ENCODE data around the gene AP1M2.
"Not testable (repeated sequence)": the region's sequence is repeated elsewhere in the genome, so short reads cannot be mapped to it uniquely, and the experiment has no call there.

The AP1M2 gene

DNA sequence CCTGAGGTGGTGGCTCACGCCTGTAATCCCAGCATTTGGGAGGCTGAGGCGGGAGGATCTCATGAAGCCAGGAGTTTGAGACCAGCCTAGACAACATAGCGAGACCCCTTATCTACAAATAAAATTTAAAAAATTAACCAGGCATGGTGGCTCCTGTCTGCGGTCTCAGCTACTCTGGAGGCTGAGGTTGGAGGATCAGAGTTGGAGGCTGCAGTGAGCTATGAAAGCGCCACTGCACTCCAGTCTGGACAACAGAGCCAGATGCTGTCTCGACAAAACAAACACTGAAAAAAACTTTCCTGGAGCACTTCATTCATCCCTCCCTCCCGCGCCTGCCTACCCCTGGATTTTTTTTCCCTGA is 44.1 kb downstream of the AP1M2 start:
- DNase-seq, result no peak

GRCh38 chr19:10539016-10539415 is 48.1 kb downstream of the AP1M2 start:
- DNase-seq, result not testable (repeated sequence)

DNA sequence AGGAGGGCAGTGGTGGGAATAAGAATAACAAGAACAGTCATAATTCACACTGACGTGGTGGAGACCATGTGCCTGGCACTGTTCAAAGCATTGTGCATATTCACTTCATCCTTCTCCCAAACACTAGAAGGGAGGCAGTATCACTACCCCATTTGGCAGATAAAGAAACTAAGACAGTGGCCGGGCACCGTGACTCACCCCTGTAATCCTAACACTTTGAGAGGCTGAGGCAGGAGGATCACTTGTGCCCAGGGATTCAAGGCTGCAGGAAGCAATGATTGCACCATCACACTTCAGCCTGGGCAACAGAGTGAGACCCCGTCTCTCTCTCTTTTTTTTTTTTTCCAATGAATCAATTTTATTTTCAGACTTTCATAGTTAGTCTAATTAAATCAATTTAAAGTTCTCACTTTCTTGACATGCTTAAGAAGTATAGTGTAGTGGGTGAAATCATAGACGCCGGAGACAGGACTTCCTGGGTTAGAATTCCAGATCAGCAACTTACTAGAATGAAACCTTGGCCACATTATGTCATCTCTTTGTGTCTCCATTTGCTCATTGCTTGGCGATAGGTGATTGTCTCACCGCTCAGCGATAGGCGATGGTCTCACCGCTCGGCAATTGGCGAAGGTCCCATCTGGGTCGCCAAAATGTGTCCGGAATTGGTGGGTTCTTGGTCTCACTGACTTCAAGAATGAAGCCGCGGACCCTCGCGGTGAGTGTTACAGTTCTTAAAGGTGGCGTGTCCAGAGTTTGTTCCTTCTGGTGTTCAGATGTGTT is 48.7 kb downstream of the AP1M2 start:
- DNase-seq, result no peak

DNA sequence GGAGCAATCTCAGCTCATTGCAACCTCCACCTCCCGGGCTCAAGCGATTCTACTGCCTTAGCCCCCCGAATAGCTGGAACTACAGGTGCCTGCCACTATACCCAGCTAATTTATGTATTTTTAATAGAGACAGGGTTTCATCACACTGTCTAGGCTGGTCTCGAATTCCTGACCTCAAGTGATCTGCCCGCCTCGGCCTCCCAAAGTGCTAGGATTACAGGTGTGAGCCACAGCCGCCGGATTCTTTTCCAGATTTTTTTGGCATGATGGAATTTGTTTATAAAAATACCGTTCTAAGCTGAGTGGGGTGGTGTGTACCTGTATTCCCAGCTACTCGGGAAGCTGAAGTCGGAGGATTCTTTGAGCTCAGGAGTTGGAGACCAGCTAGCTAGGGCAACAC is 49.4 kb downstream of the AP1M2 start:
- DNase-seq, result no peak

GRCh38 chr19:10535613-10536012 is 51.5 kb downstream of the AP1M2 start:
- no peak for DNase-seq

DNA sequence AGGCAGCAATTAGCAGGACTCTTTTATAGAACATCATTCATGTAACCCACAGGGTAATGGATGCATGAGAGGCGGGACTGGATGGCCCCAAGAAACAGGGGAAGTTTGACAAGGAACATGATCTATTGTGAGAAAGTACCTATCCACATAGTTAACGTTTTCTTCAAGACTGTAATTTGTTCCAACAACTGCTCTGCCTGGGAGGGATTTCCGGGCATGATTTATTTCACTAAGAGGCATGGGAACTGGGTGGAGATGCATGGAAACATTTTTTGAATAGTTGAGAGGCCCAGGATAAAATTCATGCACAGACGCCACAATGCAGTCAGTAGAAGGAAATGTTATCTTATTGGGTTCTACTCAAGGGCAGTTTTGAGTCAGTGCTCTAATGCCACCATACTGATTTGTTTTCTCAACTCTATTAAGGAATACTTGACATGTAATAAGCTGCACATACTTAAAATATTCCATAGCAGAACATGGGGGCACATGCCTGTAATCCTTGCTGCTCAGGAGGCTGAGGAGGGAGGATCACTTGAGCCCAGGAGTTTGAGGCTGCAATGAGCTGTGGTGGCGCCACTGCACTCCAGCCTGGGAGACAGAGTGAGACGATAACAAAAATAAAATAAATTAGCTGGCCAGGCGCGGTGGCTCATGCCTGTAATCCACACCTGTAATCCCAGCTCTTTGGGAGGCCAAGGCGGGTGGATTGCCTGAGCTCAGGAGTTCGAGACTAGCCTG is 53.3 kb downstream of the AP1M2 start:
- no peak for DNase-seq

DNA sequence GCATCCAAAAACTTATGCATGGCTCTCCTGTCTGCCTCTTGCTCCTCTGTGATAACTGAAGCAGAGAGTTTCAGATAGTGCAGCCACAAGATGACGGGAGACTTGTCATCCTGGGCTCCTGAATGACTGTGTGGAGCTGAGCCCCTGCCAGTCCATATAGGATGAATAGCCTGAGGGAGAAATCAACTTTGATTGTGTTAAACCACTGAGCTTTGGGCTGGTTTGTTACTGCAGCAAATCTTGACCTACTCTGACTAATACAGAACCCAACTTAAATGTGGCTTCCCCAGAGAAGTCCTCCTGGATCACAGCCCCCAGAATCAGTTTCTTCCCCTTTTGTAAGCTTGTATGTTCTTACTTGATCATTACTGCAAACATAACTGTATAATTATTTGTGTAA is 54.7 kb downstream of the AP1M2 start:
- DNase-seq, result no peak

- DNase-seq, result not testable (repeated sequence)
Measured at GRCh38 chr19:10526887-10527286, 60.2 kb downstream of the AP1M2 start.

DNA sequence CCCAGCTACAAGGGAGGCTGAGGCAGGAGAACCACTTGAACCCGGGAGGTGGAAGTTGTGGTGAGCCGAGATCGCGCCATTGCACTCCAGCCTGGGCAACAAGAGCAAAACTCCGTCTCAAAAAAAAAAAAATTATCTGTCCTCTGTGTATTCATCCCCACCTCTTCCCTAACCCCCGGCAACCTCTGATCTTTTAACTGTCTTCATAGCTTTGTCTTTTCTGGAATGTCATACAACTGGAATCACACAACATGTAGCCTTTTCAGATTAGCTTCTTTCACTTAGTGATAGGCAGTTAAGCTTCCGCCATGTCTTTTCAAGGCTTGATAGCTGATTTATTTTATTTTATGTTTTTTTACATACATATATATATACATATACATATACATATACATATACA is 61.5 kb downstream of the AP1M2 start:
- no peak for DNase-seq

GRCh38 chr19:10523135-10523636 is 63.9 kb downstream of the AP1M2 start:
- DNase-seq, result no peak
